Measurements from ENCODE around the gene ARHGAP32.

- no peak for TF ChIP-seq POLR2A (IDR thresholded peaks at IDR 0.05)
- TF ChIP-seq EP300 (IDR thresholded peaks at IDR 0.05): no peak
- no peak for TF ChIP-seq CTCF (IDR thresholded peaks at IDR 0.05)
These were observed 125.9 kb downstream of the ARHGAP32 start for GRCh38 chr11:129066229-129066628.
